ENCODE data around the gene PDE6C.

The PDE6C gene

DNA sequence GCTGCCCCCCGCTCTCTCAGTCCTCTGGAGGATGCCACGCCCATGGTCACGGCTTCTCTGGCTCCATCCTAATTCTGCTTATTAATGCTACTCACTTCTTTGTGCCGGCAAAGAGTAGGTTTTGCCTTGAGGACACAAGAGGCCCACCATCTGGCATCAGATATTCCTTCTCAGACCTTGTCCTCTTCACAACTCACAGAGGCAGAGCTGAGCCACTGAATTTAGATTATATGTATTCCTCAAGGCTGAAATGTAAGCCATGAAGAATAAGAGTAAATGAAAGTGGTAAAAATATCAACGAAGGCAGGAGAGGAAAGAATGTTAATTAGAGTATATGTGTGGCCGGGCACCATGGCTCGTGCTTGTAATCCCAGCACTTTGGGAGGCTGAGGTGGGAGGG lies 17.8 kb upstream of the PDE6C start:
- no peak for DNase-seq (ENCODE audit: low read depth in 2 of 2)

DNA sequence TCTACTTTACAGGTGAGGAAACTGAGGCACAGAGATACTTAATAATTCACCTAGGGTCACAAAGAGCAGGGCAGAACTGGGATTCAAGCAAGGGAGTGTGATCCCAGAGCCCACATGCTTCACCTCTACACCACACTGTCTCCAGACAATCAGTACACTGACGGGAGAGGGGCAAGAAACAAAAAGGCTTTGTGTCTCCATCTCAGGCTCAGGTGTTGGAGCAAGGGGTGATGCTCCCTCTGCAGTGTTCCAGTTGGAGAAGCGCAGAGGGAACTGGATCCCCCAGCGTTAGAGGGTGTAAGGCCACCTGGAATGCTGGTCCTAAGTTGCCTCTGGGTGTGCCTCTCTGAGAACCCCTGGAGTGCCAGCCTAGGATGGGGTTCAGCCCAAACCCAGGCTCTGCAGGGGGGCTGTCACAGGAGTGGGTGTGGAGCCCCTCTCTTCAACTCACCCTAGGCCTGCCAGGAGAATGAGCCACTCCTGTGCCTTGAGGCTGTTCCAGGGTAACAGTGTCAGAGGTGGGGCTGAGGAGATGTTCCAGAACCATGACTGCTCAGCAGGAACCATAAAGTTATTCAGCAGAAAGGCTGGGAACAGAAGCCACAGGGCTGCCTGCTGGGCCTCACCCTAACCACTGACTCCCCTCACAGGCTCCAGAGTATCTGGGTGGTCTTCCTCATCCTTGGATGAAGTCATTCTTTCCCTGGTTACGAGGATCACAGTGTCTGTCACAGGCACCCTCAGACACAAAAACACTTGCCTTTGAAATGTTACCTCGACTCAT lies 16.8 kb upstream of the PDE6C start:
- no peak for DNase-seq (ENCODE audit: low read depth in 2 of 2)

DNA sequence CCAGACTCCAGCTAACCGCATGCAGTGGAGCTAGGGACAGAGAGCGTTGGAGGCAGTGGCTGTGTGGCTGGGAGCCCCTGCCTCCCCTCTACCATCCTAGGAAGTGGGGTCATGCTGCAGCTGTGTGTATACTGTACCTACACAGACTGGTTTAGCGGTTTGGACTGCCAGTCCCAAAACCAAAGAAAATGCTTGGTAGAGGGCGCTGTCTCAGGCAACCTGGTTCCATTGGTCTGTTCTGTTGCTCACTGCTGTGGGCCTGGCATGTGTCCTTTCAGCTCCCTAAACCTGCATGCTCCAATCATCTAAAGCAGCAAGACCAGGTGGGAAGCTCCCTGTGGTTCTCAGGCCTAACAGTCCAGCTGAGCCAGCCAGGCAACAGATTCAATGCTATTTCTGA lies 15.8 kb upstream of the PDE6C start:
- no peak for DNase-seq (ENCODE audit: low read depth in 2 of 2)

DNA sequence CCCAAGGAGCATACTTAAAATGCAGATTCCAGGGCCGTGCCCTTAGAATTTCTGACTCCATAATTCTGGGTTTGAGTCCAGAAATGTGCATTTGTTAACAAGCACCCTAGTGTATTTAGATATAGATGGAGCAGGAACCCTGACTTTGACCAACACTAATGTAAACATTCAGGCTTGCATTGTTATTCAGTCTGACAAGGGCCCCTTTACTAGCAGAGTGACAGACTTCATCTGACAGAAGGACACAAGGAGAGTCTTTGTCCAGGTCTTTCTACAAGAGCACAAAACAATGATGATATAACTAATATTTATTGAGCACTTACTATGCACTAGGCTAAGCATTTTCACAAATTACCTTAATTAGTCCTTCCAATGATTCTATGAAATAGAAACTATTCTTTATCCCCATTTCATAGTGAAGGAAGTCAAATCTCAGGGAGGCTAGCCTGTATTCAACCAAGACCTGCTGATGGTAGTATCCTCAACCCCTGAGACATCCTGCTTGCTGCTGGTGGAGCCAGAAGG lies 15.2 kb upstream of the PDE6C start:
- DNase-seq (ENCODE audit: low read depth in 2 of 2), result no peak

DNA sequence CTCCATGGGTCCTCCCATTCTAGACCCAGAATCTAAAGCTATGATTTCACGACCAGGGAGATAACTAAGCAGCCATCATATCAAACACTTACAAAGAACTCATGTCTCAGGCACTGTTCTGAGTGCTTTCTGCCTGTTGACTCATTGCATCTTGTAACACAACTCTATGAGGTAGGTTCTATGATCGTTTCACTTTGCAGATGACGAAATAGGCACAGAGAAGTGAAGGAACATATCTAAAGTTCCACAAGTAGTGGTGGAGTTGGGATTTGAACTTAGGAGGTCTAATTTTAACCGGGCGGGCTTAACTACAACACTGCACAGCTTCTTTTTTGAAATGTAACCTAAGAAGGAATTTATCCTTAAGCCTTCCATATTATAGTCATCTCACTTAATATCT lies 14.2 kb upstream of the PDE6C start:
- no peak for DNase-seq (ENCODE audit: low read depth in 2 of 2)

DNA sequence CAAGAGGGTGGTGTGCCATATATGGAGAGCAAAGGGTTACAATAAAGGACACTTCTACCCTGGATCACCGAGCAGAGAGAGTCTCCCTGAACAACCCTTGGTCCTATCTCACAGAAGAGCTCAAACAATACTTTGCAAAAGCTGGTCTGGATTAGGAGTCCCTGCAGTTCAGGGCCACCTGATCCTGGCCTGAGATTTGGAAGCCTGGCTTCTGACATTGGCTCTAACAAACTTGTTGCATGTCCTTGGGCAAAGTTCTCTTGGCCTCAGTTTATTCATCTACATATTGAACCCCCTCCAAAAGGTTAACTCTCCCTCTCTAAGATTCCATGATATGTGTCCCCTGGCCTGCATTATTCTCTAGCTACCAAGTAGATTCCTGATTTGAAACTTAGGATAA lies 13.0 kb upstream of the PDE6C start:
- no peak for DNase-seq (ENCODE audit: low read depth in 2 of 2)

DNA sequence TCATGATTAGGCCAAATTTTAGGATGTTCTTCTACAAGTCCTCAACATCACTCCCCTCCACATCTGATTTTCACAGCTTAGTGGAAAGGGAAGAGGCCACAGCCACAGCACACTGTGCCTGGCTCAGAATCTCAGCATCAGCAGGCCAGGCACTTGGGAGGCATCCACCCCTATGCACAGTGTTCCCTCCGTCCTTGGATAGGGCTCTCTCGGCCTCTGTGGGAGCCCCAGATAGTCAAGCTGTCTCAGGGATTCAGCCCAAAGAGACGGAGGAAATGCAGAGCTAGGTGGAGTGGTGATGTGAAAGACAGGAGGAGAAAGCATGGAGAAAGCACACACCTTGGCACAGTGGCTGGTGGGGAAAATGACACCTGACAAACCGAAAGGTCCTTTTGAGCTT lies 12.6 kb upstream of the PDE6C start:
- no peak for DNase-seq (ENCODE audit: low read depth in 2 of 2)

DNA sequence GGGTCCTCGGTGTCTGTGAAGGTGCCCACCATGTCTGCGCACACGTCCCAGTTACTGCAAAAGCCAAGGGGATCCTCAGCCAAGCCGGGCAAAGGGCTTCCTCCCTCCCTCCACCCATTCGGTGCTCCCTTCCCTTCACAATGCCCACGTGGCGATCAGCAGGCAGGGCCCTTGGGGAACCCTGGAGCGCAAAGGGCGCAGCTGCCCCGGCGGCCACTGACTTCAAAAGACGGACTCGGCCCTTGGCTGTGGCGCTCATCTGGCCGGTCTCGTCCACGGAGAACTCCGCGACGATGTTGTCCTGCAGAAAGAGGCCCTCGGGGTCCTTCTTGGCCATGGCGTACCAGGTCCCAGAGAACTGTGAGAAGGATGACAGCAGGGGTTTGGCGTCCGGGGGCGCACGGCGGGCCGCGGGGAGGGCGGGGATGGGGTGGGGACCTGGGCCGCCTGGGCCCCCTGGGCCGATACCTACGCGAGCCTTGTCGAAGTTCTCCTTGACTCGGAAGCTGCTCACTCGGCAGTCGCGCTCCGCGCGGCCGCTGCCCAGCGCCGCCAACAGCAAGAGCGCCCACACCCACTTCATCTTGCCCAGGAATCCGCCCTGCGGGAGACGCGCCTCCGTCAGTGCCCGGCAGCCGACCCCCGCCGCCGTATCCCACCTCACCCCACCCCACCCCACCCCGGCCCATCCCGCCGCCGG lies 11.7 kb upstream of the PDE6C start:
- no peak for DNase-seq (ENCODE audit: low read depth in 2 of 2)

DNA sequence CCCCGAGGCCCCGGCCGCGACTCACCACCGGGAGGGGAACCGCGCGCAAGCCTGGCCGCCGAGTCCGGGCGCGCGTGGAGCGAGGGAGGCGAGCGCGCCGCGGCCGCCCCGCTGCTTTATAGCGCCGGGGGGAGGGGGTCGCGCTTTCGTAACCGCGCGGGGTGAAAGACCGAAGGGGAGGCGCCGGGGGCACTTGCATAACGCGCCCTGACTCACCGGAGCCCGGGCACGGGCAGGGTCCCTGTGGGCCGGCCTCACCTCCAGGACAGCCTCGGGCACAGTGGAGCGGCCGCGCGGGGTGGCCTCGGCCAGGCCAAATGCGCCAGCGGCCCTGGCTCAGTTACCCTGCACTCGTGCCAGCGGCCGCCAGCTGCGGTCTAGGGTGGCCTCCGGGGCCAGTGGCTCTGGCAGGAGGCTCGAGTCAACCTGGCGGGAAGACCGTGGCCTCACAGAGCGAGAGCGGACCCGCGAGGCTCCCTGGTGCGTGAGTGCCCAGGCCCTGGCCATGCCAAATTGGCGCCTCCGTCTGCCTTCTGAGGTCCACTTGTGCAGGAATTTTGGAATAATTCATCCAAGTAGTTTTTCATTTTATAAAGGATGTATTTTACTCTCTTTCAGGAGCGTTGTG lies 11.1 kb upstream of the PDE6C start, which contains the start of gene RBP4:
RBP4 (minus strand) TSS at position 90 of the 628 bp plus-strand sequence. CDS start 207 bp downstream, outside the sequence.
- DNase-seq (ENCODE audit: low read depth in 2 of 2), result no peak

DNA sequence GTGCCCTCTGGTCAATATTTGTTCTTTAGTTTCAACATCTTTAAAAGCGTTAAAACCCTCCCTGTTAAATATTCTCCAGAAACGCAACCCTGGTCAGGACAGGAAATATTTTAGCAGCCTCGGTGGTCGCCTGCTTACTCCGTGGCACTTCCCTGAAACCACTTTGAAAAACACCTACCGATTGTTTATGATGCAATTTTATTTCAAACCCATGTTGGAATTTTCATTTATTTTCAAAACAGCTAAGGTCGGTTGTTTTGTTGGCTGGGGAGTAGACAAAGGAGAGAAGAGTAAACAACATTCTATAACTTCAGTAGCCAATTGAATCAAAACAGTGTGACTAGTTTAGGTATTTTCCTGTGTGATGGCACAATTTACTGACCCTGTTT lies 10.6 kb upstream of the PDE6C start:
- no peak for DNase-seq (ENCODE audit: low read depth in 2 of 2)

DNA sequence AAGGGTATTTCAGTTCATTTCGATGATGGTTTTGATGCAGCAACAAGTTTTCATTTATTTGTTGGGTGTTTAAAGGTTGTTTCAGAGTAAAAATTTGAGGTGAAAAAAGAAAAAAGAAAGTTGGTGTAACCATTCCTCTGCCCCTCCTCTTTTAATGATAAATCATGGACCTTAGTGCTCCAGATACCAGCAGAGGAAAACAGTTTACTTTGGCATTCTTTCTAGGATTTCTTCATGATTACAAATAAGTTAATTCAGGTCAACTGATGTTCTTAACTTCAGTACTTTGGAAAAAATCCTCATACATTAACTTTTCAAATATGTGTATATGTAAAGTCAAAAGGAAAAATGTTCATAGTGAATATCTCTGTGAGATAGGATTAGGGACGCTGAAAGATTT lies 9.3 kb upstream of the PDE6C start:
- DNase-seq (ENCODE audit: low read depth in 2 of 2), result no peak

DNA sequence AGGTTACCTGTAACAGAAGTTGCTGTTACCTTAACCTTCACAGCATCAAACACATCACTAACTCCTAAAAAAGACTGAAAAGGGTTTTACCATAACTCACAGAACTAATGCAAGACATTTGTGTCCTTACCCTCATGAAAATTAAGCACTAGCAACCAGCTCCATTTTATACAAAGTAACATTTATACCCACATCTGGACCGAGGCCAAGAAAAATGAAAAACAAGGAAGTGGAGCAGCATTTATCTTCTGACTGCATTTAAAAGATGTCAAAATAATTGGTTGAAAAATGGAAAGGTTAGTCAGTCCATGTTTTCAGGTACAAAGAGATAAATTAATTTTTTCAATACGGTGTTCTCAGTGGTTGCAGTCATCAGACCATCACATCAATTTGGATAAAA lies 8.2 kb upstream of the PDE6C start:
- DNase-seq (ENCODE audit: low read depth in 2 of 2), result no peak

DNA sequence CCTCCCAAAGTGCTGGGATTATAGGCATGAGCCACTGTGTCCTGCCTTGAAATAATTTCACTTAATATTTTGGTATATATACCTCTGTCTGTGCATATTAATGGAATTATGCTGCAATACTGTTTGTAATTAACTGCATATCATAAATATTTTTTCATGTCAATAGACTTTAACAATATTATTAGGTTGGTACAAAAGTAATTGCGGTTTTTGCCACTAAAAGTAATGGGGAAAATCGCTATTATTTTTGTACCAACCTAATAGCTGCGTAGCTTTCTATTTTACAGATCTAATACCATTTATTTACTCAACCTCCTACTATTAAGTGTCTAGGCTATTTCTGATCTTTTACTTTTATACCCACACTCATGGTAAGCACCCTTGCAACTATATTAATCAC lies 3.9 kb upstream of the PDE6C start:
- no peak for DNase-seq (ENCODE audit: low read depth in 2 of 2)

DNA sequence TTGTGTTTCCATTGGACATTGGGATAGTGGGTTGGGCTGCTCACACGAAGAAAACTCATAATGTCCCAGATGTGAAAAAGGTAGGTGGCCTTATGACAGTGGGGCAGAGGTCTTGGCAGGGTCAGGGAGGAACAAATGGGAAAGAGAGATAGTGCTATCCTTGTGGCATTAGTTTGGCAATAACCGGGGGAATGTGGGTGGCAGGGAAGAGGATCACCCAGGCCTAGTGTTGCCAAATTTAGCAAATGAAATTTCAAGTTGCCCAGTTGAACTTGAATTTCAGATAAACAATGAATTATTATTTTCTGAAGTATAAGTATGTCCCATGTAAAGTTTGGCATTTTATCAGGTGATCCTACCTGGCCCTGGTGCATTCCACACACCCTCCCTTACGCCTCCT lies 789 bp downstream of the PDE6C start:
- DNase-seq (ENCODE audit: low read depth in 2 of 2), result no peak

DNA sequence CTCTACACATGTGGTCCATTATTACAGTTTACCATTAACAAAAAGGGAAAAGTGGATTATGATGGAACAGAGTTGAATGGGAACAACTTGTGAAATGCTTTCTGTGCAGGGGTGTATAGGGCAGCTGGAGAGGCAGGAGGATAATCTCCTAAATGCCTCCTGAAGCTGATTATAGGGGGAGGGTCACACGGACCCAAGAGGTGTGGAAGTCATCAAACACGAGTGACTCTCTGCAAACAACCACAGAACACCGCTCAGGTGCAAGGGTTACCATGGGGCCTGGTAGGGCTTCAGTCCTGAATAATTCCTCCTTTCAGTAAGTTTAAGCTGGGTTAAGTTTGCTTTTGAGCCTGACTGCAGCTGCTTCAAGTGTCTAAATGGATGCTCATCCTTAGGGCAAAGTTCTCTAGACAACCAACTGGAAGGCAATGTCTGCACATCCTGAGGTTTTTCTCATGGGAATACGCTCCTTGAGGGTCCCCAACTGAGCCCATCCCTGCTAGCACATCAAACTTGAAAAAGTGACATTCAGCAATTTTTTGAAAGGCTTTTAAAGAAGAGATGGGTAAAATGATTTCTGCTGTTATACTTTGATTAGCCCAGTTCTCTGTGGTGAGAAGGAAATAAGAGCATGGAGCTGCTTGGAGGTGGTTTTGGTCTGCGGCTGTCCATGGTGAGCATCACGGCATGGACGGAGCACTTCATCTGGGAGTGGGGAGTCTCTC lies 1.9 kb downstream of the PDE6C start:
- no peak for DNase-seq (ENCODE audit: low read depth in 2 of 2)

DNA sequence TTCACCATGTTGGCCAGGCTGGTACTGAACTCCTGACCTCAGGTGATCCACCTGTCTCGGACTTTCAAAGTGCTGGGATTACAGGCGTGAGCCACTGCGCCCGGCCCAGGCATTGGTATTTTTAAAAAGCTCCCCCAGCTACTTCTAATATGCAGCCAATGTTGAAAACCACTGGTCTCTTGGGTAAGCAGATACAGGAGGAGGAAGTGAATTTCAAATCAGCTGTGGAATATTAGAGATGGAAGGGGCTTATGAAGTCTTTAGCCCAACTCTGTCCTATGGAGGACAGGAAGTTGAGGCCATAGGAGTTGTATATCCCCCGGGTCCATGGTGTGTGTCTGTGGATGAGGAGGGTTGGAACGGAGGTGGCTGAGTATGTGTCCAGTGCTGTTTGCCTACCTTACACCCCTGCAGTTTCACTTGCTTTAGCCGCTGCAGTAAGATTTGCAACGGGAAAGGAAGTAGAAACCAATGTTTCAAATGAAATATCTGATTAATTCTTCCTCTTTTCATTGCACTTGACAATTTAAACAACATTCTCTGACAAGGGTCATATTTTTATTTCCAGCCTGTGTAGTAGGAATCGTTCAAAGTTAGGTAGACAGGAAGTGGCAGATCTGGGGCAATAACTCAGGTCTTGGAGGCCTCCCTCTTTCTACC lies 3.4 kb downstream of the PDE6C start:
- DNase-seq (ENCODE audit: low read depth in 2 of 2), result no peak

DNA sequence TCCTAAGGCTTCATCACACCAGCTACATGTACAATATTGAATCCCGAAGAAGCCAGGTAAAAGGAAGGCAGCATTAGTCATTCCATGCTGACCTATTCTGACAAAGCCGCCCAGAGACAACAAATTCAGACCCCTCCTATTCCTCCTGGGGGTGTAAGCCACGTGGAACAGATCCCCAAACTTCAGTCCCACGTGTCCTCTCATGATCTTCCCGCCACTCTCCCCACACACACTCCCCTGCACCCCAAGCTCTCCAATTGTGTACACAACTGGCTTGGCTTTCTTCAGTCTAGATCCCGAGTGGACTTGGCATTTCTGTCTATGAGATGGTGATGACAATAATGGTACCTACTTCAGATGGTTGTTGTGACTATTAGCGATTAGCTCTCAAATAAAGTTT lies 8.6 kb downstream of the PDE6C start:
- no peak for DNase-seq (ENCODE audit: low read depth in 2 of 2)

DNA sequence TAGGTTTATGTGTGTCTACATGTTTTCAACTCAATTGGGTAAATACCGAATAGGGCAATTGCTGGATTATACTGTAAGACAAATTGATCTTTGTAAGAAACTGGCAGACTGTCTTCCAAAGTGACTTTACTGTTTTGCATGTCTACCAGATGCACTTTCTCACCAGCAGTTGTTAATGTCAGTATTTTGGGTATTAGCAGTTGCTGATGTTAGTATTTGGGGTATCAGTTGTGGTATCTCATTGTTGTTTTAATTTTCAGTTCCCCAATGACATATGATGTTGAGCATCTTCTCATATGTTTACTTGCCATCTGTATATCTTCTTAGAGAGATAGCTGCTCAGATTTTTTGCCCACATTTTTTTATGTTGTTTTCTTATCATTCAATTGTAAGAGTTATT lies 10.6 kb downstream of the PDE6C start:
- DNase-seq (ENCODE audit: low read depth in 2 of 2), result no peak

DNA sequence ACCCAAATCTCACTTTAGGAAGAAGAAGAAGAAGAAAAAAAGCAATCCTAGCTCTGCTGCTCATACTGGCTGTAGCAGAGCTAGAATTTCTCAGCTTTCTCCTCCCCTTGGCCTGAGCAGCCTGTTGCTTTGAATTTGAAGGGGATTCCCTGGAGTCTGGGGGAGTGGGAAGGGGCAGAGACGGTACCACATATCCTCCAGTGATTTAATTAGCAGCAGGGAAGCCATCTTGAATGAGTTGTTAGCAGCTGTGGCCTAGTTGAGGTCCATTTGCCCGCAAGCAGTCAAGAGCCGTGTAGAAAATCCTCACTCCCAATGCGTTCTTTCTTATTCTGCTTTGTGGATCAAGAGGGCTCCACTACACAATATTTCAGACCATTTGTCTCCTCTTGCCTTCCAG lies 16.5 kb downstream of the PDE6C start:
- DNase-seq (ENCODE audit: low read depth in 2 of 2), result no peak

DNA sequence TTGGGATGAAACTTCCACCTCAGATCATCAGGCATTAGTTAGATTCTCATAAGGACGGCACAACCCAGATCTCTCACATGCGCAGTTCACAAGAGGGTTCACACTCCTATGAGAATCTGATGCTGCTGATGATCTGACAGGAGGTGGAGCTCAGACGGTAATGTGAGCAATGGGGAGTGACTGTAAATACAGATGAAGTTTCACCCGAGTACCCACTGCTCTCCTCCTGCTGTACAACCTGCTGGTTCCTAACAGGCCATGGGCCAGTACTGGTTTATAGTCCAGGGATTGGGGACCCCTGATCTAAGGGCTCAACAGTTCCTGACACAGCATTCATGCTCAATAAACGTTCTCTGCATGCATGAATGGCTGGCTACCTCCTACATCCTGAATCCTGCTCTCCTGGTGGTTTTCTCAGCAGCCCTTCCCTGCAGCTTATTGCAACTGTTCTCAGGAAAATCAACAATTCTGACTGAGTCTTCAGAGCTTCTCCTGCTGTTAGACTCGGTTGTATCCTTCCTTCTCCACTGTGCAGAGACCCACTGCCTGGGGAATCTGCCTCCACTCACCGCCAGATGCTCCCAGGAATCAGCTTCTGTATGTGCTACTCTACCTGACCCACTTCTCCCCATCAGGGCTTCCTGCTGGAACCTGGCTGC lies 17.4 kb downstream of the PDE6C start:
- DNase-seq (ENCODE audit: low read depth in 2 of 2), result no peak

Measured in stimulated activated CD8-positive, alpha-beta memory T cell treated with anti-CD3 and anti-CD28 coated beads, Interleukin-15, amount 100 ng/mL, for 4 hours (primary cell).